Caco-2 (cell line): ENCODE measurements around the gene POTEI. TPM values are rescaled to one million over a fixed set of nuclear protein-coding genes. Genes with fewer than 3 reads are reported as not detected.
"Not testable (repeated sequence)": the region's sequence is repeated elsewhere in the genome, so short reads cannot be mapped to it uniquely, and the experiment has no call there.

ENCODE experiments used
- BruUV-seq: library from RNA; stranded (reverse); fragments of 400-500 nt; replicated peaks from 2 replicates; lab custom pipeline; 2021; lab: Mats Ljungman, UMichigan
- CTCF ChIA-PET: fragments of 300-600 bp; sonication (Branson Sonifier 250); formaldehyde crosslinking; loops from one replicate; lab custom pipeline; 2022; ENCODE audit warnings: antibody characterized with exemption; lab: Charles Lee
- POLR2A ChIA-PET: fragments of 300-600 bp; sonication (Branson Sonifier 250); formaldehyde crosslinking; loops from one replicate; lab custom pipeline; 2022; ENCODE audit warnings: antibody characterized with exemption; lab: Charles Lee
- DNase-seq, 2 experiments: peaks; one replicate each; pipeline versions ENCODE4 v3.0.0 to v3.0.0-alpha.2; 2020 to 2022
- H3K27me3 ChIP-seq: replicated peaks from 2 replicates; pipeline ENCODE4 v1.6.0; 2011; ENCODE audit warnings: low read length; ENCODE audit not compliant: control insufficient read depth, insufficient read depth
- H3K36me3 ChIP-seq: 2 replicates; pipeline ENCODE4 v1.5.1; 2011; ENCODE audit warnings: low read length; ENCODE audit not compliant: control insufficient read depth, insufficient read depth
- H3K4me1 ChIP-seq: fragments of 250-450 bp; sonication (Bioruptor Pico); 2 replicates; pipeline ENCODE4 v1.5.1; 2020; ENCODE audit warnings: mild to moderate bottlenecking
- H3K4me3 ChIP-seq: 2 replicates; pipeline ENCODE4 v1.5.1; 2011; ENCODE audit warnings: low read depth, mild to moderate bottlenecking, control low read depth, low read length
- H3K9me3 ChIP-seq: fragments of 250-450 bp; sonication (Bioruptor Pico); 2 replicates; pipeline ENCODE4 v1.5.1; 2020; ENCODE audit warnings: mild to moderate bottlenecking, moderate library complexity
- H3K27ac Mint-ChIP-seq: one replicate; pipeline ENCODE4 v1.8.0; 2022; ENCODE audit warnings: mixed read lengths; ENCODE audit not compliant: unreplicated experiment
- H3K27me3 Mint-ChIP-seq: one replicate; pipeline ENCODE4 v1.8.0; 2022; ENCODE audit warnings: mixed read lengths; ENCODE audit not compliant: insufficient read depth, unreplicated experiment
- H3K36me3 Mint-ChIP-seq: one replicate; pipeline ENCODE4 v1.8.0; 2022; ENCODE audit warnings: mild to moderate bottlenecking, mixed read lengths; ENCODE audit not compliant: insufficient read depth, unreplicated experiment
- H3K4me1 Mint-ChIP-seq: one replicate; pipeline ENCODE4 v1.8.0; 2022; ENCODE audit warnings: low read depth, mixed read lengths; ENCODE audit not compliant: unreplicated experiment
- H3K4me3 Mint-ChIP-seq: one replicate; pipeline ENCODE4 v1.8.0; 2022; ENCODE audit warnings: mild to moderate bottlenecking, moderate library complexity, mixed read lengths; ENCODE audit not compliant: unreplicated experiment
- H3K9me3 Mint-ChIP-seq: one replicate; pipeline ENCODE4 v1.8.0; 2022; ENCODE audit warnings: mixed read lengths; ENCODE audit not compliant: unreplicated experiment
- intact Hi-C: fragments of 100-400 bp; cut with micrococcal nuclease; formaldehyde crosslinking; loops from one replicate; pipeline ENCODE4 v1.10.0; 2022; ENCODE audit not compliant: unreplicated experiment
- total RNA-seq: library from RNA; stranded (reverse); gene quantifications from 2 replicates; pipeline ENCODE4 v1.2.3, GENCODE V29; 2022

Gene POTEI
- total RNA-seq, 1 experiment from 2014 or later, result 7.3 TPM

DNA sequence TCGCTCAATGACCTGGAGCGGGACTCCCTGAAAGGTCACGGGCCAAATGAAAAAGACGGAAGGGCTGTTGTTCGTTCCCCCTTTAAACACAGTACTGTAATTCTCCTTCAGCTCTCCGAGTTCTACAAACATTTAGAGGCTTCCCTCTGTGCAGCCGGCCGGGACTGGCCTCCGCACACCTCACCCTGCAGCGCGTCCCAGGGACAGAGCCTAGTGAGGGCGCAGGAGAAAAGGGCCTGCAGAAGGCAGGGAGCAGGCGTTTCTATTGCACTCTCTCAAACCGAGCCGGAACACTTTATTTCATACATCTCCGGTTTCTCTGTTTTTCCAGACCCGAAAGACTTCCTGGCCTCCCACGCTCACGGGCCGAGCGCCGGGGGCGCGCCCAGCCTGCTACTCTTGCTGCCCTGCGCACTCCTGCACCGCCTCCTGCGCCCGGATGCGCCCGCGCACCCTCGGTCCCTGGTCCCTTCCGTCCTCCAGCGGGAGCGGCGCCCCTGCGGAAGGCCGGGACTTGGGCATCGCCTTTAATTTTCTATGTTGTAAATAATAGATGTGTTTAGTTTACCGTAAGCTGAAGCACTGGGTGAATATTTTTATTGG is 18.3 kb upstream of the POTEI start:
- H3K36me3 ChIP-seq, H3K9me3 Mint-ChIP-seq, CTCF ChIA-PET, H3K4me3 Mint-ChIP-seq, DNase-seq, H3K4me1 ChIP-seq, BruUV-seq, H3K4me3 ChIP-seq, H3K27me3 Mint-ChIP-seq, H3K27ac Mint-ChIP-seq, H3K27me3 ChIP-seq, H3K36me3 Mint-ChIP-seq, intact Hi-C loops, POLR2A ChIA-PET, H3K4me1 Mint-ChIP-seq, H3K9me3 ChIP-seq: not testable (repeated sequence)

DNA sequence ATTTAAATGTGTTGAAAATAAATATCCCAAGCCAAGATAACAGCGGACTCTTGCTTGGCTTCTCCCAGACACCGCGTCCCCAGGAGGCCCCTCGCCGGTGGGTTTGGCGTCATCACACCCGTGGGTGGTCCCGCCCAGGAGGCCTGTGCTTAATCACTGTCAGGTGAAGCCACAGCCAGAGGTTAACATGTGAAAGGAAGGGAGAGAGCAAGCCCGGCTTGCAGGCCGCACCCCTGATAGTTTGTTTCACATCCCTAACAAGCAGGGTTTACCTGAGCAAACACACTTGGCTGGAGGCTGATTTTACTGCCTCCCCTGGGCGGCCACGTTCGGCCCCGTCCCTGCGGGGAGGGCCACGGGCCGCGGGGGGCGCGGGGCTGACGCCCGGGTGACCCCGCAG is 13.3 kb upstream of the POTEI start:
- H3K27ac Mint-ChIP-seq, H3K9me3 ChIP-seq, H3K27me3 ChIP-seq, intact Hi-C loops, H3K9me3 Mint-ChIP-seq, DNase-seq, H3K36me3 Mint-ChIP-seq, H3K4me1 ChIP-seq, CTCF ChIA-PET, H3K36me3 ChIP-seq, POLR2A ChIA-PET, BruUV-seq, H3K4me3 Mint-ChIP-seq, H3K27me3 Mint-ChIP-seq, H3K4me3 ChIP-seq, H3K4me1 Mint-ChIP-seq: not testable (repeated sequence)

DNA sequence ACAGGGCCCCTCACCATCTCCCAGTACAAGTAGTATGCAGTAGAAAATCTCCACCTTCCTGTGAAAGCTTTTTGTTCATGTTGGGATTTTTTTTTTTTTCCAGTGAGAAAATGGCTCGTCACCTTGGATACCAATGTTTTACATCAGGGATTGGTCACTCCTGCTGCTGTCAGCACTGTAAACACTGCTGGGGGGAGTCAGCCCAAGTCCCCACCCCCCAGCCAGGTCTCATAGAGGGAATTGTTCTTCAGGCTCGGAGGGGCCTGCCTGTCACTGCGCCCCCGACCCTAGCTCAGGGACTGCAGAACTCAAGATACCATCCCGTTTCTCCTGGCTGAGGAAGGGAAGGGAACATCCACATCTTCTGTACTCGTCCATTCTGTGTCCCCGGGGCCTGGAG is 11.9 kb upstream of the POTEI start, which contains the start of gene CFC1B:
Gene CFC1B (plus strand): TSS at position 231 of the 400 bp plus-strand sequence. CDS start 263 bp downstream, outside the sequence.
- BruUV-seq, H3K27me3 Mint-ChIP-seq, CTCF ChIA-PET, H3K9me3 Mint-ChIP-seq, intact Hi-C loops, H3K36me3 Mint-ChIP-seq, POLR2A ChIA-PET, H3K4me3 Mint-ChIP-seq, H3K36me3 ChIP-seq, H3K9me3 ChIP-seq, H3K27me3 ChIP-seq, H3K4me3 ChIP-seq, H3K27ac Mint-ChIP-seq, DNase-seq, H3K4me1 Mint-ChIP-seq, H3K4me1 ChIP-seq: not testable (repeated sequence)

DNA sequence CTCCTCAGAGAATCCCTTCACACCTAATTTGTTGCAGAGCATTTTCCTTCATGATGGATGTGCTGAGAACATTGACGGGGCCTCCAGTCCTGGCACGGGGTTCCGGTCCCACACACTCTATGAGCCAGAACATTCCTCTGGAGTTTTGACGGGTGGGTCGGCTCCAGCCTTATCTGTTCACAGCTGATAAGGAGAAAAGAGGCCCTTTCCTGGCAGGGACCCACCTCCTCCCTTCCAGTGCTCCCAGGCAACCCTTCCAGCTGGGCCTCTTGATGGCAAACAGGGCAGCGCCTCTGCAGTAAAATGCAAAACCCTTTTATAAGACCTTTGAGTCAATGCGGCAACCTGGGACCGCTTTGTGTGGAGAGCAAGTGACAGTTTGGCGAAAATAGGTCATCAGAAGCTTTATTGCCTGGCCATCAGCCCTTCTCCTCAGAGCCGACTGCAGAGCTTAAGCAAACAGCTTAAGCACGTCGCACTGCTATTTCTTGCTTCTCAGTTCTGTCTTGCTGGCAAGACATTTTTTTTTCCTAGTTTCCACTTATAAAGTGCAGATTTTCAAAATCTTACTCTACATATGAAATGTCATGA is 9.5 kb upstream of the POTEI start:
- DNase-seq, H3K4me3 ChIP-seq, H3K27me3 ChIP-seq, H3K36me3 ChIP-seq, intact Hi-C loops, H3K27ac Mint-ChIP-seq, H3K27me3 Mint-ChIP-seq, BruUV-seq, H3K4me1 ChIP-seq, H3K9me3 Mint-ChIP-seq, CTCF ChIA-PET, H3K36me3 Mint-ChIP-seq, H3K9me3 ChIP-seq, H3K4me3 Mint-ChIP-seq, POLR2A ChIA-PET, H3K4me1 Mint-ChIP-seq: not testable (repeated sequence)

DNA sequence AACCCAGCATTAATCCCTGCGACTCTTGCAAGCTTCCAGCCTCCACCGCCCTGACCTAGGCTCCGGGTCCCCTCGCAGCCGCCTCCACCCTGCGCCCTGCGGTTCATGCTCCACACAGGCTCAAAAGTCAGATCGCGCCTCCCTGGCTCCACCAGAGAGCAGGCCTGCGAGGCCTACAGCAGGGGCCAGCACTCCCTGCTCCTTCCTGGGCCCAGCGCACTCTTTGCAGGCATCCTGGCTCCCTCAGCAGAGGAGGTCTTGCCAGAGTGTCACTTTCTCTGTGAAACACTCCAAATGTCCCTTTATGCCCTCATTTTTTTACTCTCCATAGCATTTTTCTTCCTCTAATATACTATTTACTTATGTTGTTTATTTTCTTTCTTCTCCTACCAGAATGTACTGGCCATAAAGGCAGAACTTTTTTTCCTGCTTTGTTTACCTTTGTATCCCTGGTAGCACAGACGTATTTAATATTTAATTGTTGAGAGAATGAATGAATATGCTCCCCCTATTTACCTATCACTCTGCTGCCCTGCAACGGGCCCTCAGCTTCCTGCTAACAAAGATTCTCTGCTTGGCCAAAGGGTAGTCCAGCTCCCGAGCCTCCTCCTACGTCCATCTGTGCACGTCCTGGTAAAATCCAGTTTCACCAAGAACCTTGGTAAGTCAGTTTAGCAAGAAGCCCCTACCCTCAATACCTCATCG is 2.8 kb upstream of the POTEI start:
- H3K27me3 ChIP-seq, H3K27me3 Mint-ChIP-seq, CTCF ChIA-PET, H3K4me1 ChIP-seq, H3K4me3 Mint-ChIP-seq, DNase-seq, H3K4me1 Mint-ChIP-seq, H3K9me3 ChIP-seq, POLR2A ChIA-PET, H3K36me3 ChIP-seq, H3K9me3 Mint-ChIP-seq, intact Hi-C loops, H3K4me3 ChIP-seq, H3K36me3 Mint-ChIP-seq, H3K27ac Mint-ChIP-seq, BruUV-seq: not testable (repeated sequence)

DNA sequence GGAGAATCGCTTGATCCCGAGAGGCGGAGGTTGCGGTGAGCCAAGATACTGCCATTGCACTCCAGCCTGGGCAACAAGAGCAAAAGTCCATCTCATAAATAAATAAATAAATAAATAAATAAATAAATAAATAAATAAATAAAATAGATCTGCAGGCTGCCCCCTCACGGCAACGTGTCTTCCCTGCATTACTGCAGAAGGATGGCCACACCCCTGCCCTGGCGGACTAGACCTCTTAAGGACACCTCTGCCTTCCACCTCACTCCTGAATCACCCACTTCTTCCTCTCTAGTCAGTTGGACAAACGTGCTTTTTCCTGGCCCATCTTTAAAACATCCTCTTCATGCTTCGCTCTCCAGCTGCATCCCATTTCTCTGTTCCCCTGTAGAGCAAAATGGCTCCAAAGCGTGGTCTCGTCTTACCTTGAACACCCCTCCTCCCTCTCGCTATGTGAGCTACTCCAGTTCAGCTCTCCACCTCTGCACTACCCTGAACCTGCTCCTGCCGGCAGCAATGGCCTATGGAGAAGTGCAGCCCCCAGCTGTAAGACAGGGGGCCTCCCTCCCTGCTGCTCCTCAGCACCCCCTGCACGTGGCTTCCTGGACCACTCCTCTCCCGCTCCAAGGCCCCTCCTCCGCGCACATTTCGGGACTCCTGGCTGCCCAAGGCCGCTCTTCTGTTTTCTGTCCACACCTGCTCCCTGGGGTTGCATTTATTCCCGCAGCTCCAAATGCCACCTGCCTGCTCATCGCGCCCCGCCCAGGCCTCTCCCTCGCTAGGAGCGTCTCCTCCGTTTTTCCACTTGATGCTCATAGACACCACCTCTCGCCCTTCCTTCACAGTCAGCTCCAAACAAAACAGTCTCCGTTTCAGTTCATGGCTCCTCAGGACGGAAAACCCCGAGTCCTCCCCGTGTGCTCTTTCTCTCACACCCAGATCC is 1.9 kb upstream of the POTEI start:
- H3K4me3 ChIP-seq, H3K27me3 ChIP-seq, H3K9me3 Mint-ChIP-seq, H3K4me1 Mint-ChIP-seq, intact Hi-C loops, DNase-seq, H3K27me3 Mint-ChIP-seq, H3K4me1 ChIP-seq, POLR2A ChIA-PET, H3K4me3 Mint-ChIP-seq, BruUV-seq, H3K36me3 ChIP-seq, H3K27ac Mint-ChIP-seq, H3K36me3 Mint-ChIP-seq, CTCF ChIA-PET, H3K9me3 ChIP-seq: not testable (repeated sequence)
